HG02759 (cell line): ENCODE data around the gene TMEM245.
A peak's percentile ranks its signal among the peaks of the same experiment; 100 is the strongest.
"Not testable (repeated sequence)": the region's sequence is repeated elsewhere in the genome, so short reads cannot be mapped to it uniquely, and the experiment has no call there.

ENCODE experiments used
- ATAC-seq: cut with Tn5 transposase; IDR thresholded peaks from one replicate; pipeline ENCODE4 v1.9.1; 2021; ENCODE audit warnings: mild to moderate bottlenecking, moderate library complexity; ENCODE audit not compliant: unreplicated experiment

Gene TMEM245

DNA sequence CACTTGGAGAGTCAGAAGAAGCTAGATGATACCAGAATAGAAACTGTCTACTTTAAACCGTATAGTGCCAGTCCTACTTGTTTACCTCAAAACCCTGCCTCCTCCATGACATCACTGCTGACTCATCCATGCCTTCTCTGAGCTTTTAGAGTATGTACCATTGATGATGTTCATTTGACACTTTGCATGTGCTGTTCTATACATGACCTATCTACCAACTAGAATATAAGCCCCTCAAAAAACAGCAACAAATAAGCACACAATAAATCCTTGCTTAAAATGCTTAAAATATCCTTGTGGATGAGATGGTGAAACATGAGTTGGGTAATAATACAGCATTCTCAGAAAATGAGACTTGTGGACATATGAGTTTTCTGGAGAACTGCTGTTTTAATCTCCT is 109.0 kb downstream of the TMEM245 start:
- ATAC-seq = no peak

GRCh38 chr9:109005678-109006077 is 114.1 kb downstream of the TMEM245 start:
- ATAC-seq = no peak

DNA sequence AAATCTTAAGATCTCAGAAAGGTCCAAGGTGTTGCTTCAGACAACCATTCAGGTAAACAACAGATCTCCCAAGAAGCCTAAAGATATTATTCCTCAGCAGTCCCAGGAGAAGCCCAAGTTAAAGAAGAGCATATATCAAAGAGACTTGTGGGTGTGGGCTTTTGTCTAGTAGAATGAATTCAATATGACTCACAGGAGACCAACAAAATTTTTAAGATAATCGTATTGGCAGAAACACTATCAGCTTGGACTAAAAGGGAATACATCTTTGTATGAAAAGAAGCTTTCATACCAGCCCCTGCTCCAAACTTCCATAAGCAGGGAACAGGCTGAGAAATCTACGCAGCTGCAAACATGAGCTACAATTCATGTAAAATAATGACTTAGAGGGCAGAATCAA is 116.6 kb downstream of the TMEM245 start:
- no peak for ATAC-seq

DNA sequence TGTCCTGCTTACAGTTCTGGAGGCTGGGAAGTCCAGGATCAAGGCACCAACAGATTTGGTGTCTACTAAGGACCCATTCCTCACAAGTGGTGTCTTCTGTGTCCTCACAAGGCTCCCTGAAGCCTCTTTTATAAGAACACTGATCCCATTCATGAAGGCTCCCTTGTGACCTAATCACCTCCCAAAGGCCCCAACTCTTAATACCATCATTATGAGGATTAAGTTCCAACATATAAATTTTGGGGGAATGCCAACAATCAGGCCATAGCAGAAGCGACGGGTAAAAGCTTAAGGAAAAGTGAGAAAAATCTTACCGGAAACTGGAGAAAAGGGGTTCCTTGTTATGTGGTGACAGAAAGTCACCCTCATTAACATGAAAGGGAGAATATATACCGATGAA is 117.6 kb downstream of the TMEM245 start:
- ATAC-seq = no peak

DNA sequence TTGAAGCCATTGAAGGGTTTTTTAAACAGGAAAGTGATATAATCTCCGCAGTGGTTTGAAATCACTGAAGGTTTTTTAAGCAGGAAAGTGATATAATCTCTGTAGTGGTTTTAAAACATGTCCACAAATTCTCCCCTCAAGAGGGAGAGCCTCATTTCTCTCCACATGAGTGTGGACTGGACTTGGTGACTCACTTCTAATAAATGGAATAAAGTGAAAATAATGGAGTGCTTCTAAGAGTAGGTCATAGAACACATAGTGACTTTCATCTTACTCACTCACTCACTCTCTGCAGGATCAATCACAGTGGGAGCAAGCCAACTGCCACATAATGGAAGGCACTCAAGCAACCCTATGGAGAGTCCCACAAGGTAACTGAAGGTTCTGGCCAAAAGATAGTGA is 118.5 kb downstream of the TMEM245 start:
- no peak for ATAC-seq

GRCh38 chr9:108997112-108997511 is 122.6 kb downstream of the TMEM245 start:
- no peak for ATAC-seq

- ATAC-seq = no peak
These were observed 123.1 kb downstream of the TMEM245 start for GRCh38 chr9:108996643-108997042.

- peak; percentile 96 for ATAC-seq
These were observed 125.1 kb downstream of the TMEM245 start for GRCh38 chr9:108994695-108995094.

DNA sequence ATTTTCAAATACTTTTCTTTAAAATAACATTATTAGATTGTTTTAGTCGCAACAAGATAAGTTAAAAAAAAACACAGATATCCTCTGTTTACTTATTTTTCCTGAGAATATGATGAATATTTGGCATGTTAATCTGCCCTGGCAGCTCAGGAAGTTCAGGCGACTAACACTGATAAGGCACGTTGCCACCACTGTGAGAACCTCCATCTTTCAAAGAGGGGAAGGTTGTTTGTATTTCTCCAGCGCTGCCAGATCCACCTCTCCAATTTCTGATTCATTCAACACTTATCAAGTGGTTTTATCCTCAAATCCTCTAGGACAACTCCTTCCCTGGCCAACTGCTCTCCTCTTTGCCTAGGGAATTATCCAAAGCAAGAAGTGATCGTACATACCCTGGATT is 128.3 kb downstream of the TMEM245 start:
- no peak for ATAC-seq

DNA sequence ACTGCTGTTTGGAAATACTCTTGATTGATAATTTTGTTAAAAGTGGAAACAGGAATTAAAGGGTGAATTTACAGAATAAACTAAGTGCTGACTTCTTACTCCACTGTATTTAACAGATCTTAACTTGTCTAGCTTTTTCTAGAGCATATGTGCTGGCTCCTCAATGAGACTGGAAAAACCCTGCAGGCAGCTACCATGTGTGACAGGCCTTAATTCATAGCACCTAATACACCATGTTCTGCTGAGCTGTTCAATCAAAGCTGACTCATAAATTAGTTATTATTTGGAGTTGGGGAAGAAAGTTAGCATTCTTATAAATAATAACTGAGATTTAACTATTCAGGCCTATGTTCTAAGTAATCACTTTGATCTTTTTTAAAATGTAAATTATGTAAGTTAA is 135.9 kb downstream of the TMEM245 start:
- no peak for ATAC-seq

GRCh38 chr9:108980893-108981292 is 138.9 kb downstream of the TMEM245 start:
- no peak for ATAC-seq

DNA sequence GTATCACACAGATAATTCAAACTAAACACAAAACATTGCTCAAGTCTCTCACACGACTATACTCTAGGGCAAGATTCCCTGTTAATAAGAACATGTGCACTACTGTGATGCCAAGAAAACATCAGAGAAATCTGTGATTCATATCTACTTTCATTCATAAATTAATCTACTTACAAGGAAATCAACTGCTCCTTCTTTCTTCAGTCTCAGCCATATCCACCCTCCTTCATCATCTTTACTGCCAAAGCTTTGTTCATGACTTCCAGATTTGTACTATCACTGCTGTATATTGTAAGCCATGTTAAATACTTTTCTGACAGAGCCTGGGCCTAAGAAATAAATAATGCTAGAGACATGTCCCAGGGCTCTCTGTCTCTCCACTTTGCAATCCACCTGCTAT is 141.5 kb downstream of the TMEM245 start:
- ATAC-seq = no peak

DNA sequence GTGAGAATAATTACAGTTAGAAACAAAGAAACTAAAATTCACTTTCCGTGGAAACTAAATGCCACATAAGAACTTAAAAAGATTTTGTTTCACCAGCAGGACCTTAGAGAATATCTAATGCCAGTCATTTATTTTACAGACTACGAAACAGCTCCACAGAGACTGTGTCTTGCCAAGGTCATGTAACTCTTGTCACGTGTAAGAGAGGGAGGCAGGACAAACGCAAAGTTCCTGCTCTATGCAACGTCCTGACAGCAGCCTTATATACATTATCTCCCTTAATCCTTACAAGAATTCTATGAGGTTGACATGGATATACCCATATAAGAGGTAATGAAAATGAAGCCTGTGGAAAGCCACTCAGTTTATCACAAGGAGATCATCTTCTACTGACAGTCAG is 145.9 kb downstream of the TMEM245 start:
- ATAC-seq = no peak

DNA sequence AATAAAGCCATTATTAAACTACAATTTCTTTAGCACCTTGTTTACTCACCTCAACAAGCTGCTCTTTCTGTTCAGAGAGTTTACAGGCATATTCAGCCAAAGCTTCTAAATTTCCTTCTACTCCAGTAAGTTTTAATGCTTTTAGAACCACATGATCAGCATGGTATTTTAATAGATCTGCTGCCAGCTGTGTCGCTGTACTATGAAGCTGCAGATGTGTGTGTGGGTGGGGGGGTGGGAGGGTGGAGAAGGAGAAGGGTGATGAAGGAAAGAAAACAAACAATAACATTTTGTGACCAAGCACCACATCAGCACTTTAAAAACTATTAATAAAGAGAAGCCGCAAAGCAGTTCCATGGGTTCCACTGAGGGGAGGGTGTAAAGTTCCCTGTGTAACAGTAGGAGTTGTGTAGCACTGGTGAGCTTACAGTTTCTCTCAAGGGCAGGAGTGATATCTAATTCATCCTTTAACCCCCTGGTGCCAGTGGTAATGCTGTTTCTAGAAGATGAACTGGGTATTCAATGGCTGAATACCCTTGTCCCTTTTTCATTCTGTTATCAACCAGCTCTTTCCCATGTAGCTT is 147.0 kb downstream of the TMEM245 start:
- ATAC-seq = no peak

GRCh38 chr9:108972186-108972585 is 147.6 kb downstream of the TMEM245 start:
- ATAC-seq = no peak

- not testable (repeated sequence) for ATAC-seq
These were observed 148.4 kb downstream of the TMEM245 start for GRCh38 chr9:108971392-108971791.

- ATAC-seq = no peak
These were observed 151.8 kb downstream of the TMEM245 start for GRCh38 chr9:108967916-108968315.
